SIG-M5 treated with dmso at 0.1 percent for 504 hours (cell line): ENCODE measurements around the gene C1orf87.
A peak's percentile ranks its signal among the peaks of the same experiment; 100 is the strongest.

ENCODE experiments used
- DNase-seq: peaks from one replicate; lab custom pipeline; 2025; ENCODE audit not compliant: unreplicated experiment; lab: John Stamatoyannopoulos, UW

The C1orf87 gene

GRCh38 chr1:60065199-60065598 is 8.4 kb downstream of the C1orf87 start:
- DNase-seq: no peak

- DNase-seq: no peak
Observed at GRCh38 chr1:60063561-60063960, 10.0 kb downstream of the C1orf87 start.

GRCh38 chr1:60059468-60059867 is 14.1 kb downstream of the C1orf87 start:
- no peak for DNase-seq

- no peak for DNase-seq
Observed at GRCh38 chr1:60055336-60055735, 18.2 kb downstream of the C1orf87 start.

- DNase-seq: no peak
Observed at GRCh38 chr1:60054374-60054773, 19.2 kb downstream of the C1orf87 start.

- no peak for DNase-seq
Observed at GRCh38 chr1:60052601-60053000, 21.0 kb downstream of the C1orf87 start.

- no peak for DNase-seq
Observed at GRCh38 chr1:60051191-60051590, 22.4 kb downstream of the C1orf87 start.

- DNase-seq: no peak
Observed at GRCh38 chr1:60049188-60049587, 24.4 kb downstream of the C1orf87 start.

GRCh38 chr1:60044881-60045280 is 28.7 kb downstream of the C1orf87 start:
- DNase-seq: no peak

GRCh38 chr1:60041783-60042182 is 31.8 kb downstream of the C1orf87 start:
- no peak for DNase-seq

GRCh38 chr1:60037669-60038068 is 35.9 kb downstream of the C1orf87 start:
- DNase-seq: no peak

GRCh38 chr1:60036856-60037460 is 36.6 kb downstream of the C1orf87 start:
- no peak for DNase-seq

- peak; percentile 0 for DNase-seq
Observed at GRCh38 chr1:60035921-60036320, 37.6 kb downstream of the C1orf87 start.

GRCh38 chr1:60034999-60035398 is 38.6 kb downstream of the C1orf87 start:
- DNase-seq: peak; percentile 7

- DNase-seq: no peak
Observed at GRCh38 chr1:60033066-60033465, 40.5 kb downstream of the C1orf87 start.

- no peak for DNase-seq
Observed at GRCh38 chr1:60031146-60031545, 42.4 kb downstream of the C1orf87 start.

- DNase-seq: no peak
Observed at GRCh38 chr1:60025552-60025951, 48.0 kb downstream of the C1orf87 start.

GRCh38 chr1:60017508-60018205 is 55.9 kb downstream of the C1orf87 start:
- DNase-seq: no peak

GRCh38 chr1:60010690-60011089 is 62.9 kb downstream of the C1orf87 start:
- DNase-seq: no peak

- DNase-seq: no peak
Observed at GRCh38 chr1:60008500-60008899, 65.1 kb downstream of the C1orf87 start.

- no peak for DNase-seq
Observed at GRCh38 chr1:60000625-60001024, 72.9 kb downstream of the C1orf87 start.

- DNase-seq: no peak
Observed at GRCh38 chr1:59999746-60000145, 73.8 kb downstream of the C1orf87 start.

- DNase-seq: no peak
Observed at GRCh38 chr1:59999006-59999405, 74.6 kb downstream of the C1orf87 start.
